ENCODE measurements around the gene QRICH2. TPM values are rescaled to one million over a fixed set of nuclear protein-coding genes. Genes with fewer than 3 reads are reported as not detected.
A peak's percentile ranks its signal among the peaks of the same experiment; 100 is the strongest.

Gene QRICH2
- total and polyA plus RNA-seq, 10 of the 15 experiments (the other 5 are each of a cell fraction or from before 2014, with no cell fraction given) = 0.04 to 0.72 (median 0.25) TPM

DNA sequence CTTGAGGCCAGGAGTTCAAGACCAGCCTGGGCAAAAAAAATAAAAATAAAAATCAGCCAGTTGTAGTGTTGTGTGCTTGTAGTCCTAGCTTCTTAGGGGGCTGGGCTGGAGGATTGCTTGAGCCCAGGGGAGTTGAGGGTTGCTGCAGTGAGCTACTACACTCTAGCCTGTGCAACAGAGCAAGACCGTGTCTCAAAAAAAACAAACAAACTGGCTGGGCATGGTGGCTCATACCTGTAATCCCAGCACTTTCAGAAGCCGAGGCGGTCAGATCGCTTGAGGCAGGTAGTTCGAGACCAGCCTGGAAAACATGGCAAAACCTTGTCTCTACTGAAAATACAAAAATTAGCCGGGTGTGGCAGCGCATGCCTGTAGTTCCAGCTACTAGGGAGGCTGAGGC lies 47.9 kb downstream of the QRICH2 start:
- Histone ChIP-seq H3K36me3 (ENCODE audit: control insufficient read depth in 2 of 2, insufficient read depth in 2 of 2, low read length in 1 of 2) (no peaks in the 10 kb centered on the region), H3K4me3 (no peak overlapping the region), H3K9ac (ENCODE audit: control insufficient read depth, insufficient read depth, low read length) (peak overlapping the region; percentile 26; the same call in 1 of the 2 replicates), H3K27ac (ENCODE audit: control insufficient read depth, insufficient read depth) (0 out of 2 replicates have a peak overlapping the region, but pooled peaks have one; percentile 39), H3K4me2 (ENCODE audit: control insufficient read depth, insufficient read depth) (peak overlapping the region; percentile 49; the same call in 1 of the 2 replicates), H4K20me1 (ENCODE audit: control insufficient read depth, insufficient read depth) (no peaks in the 10 kb centered on the region), H3K79me2 (ENCODE audit: control insufficient read depth, insufficient read depth, low read length) (peaks cover 1% of the 10 kb centered on the region; the same call in 1 of the 2 replicates), H3K9me3 (replicated peaks; ENCODE audit: control insufficient read depth, insufficient read depth, low read length) (no peaks in the 10 kb centered on the region), H3K27me3 (replicated peaks in 1 of 2; ENCODE audit: control insufficient read depth in 2 of 2, insufficient read depth in 2 of 2, low read length in 1 of 2) (no peaks in the 10 kb centered on the region), H2AFZ (ENCODE audit: control insufficient read depth, low read depth, low read length) (peak overlapping the region; percentile 48; the same call in 1 of the 2 replicates), H3K4me1 (ENCODE audit: control insufficient read depth, insufficient read depth, low read length) (peaks cover 40% of the 10 kb centered on the region)
- POLR2A ChIA-PET = interaction anchor here (1.6 to 17.9 kb wide), 4 partner anchors 12 to 75 kb away, joined by 3 to 427 read pairs (median 212); partner anchors contain the start of gene RNF157
- no TSS peak for BruUV-seq (replicated peaks)
- RAD21 ChIA-PET (ENCODE audit: unreplicated experiment) = interaction anchor here (0.9 to 18.5 kb wide), 9 partner anchors 9 to 137 kb away, joined by 3 to 419 read pairs (median 6); no protein-coding TSS in a partner anchor
- WGBS (ENCODE audit: insufficient coverage, insufficient replicate concordance, low lambda C conversion rate, missing lambda C conversion rate) = 12% methylated on average over 7 of the region's 7 CpGs
- in situ Hi-C loops (cut with MboI) = loop anchor here (5.0 to 25.0 kb wide), 4 partner anchors 73 to 1902 kb away; partner anchors contain the start of genes SYNGR2 and UNK
- DNase-seq (ENCODE audit: low read depth, low spot score) (no peak), ATAC-seq (peak; percentile 6; the same call in 2 of the 3 replicates), FAIRE-seq (no peak)
- SMC1A ChIA-PET (ENCODE audit: uncharacterized antibody, unreplicated experiment) = interaction anchor here (0.9 to 8.3 kb wide), 10 partner anchors 9 to 114 kb away, joined by 3 to 226 read pairs (median 8); no protein-coding TSS in a partner anchor
- intact Hi-C loops (cut with micrococcal nuclease; ENCODE audit: unreplicated experiment) = loop anchor here (10.0 kb wide), 1 partner anchor 475 kb away; the partner anchor contains the start of gene UNK
- CTCF ChIA-PET = interaction anchor here (0.9 to 7.9 kb wide), 8 partner anchors 9 to 110 kb away, joined by 3 to 82 read pairs (median 9); no protein-coding TSS in a partner anchor
- TF ChIP-seq SMARCA5 (IDR thresholded peaks at IDR 0.05) (0 out of 2 replicates have a peak, but pooled peaks have one; percentile 36), LARP7 (IDR thresholded peaks at IDR 0.05) (no peak), MEF2A (IDR thresholded peaks at IDR 0.05; ENCODE audit: insufficient read depth, low read depth, low read length) (0 out of 2 replicates have a peak, but pooled peaks have one; percentile 18), ZNF24 (IDR thresholded peaks at IDR 0.05) (0 out of 2 replicates have a peak, but pooled peaks have one; percentile 26), ZSCAN29 (IDR thresholded peaks at IDR 0.05) (no peak), RUNX3 (IDR thresholded peaks at IDR 0.05; ENCODE audit: low read length) (peak; percentile 51), TAF1 (IDR thresholded peaks at IDR 0.05; ENCODE audit: borderline replicate concordance, low read depth, low read length) (peak; percentile 48; the same call in 1 of the 2 replicates), CHD2 (IDR thresholded peaks at IDR 0.05; ENCODE audit: borderline replicate concordance, low read depth, low read length) (0 out of 2 replicates have a peak, but pooled peaks have one; percentile 18), HDGF (IDR thresholded peaks at IDR 0.05) (0 out of 2 replicates have a peak, but pooled peaks have one; percentile 24), GABPA (IDR thresholded peaks at IDR 0.05; ENCODE audit: low read depth) (no peak), IKZF2 (IDR thresholded peaks at IDR 0.05) (peak in 1 of 2 experiments; percentile 66; a peak in 2 of 4 replicates), PAX5 (IDR thresholded peaks at IDR 0.05; ENCODE audit: borderline replicate concordance, low read depth, low read length) (peak; percentile 93), EED (IDR thresholded peaks at IDR 0.05; ENCODE audit: low read depth) (0 out of 2 replicates have a peak, but pooled peaks have one; percentile 17), DPF2 (IDR thresholded peaks at IDR 0.05) (peak; percentile 51; the same call in 1 of the 2 replicates), IKZF1 (conservative IDR thresholded peaks at IDR 0.05) (peak; percentile 52)
- TF ChIP-seq, protein P1, sequence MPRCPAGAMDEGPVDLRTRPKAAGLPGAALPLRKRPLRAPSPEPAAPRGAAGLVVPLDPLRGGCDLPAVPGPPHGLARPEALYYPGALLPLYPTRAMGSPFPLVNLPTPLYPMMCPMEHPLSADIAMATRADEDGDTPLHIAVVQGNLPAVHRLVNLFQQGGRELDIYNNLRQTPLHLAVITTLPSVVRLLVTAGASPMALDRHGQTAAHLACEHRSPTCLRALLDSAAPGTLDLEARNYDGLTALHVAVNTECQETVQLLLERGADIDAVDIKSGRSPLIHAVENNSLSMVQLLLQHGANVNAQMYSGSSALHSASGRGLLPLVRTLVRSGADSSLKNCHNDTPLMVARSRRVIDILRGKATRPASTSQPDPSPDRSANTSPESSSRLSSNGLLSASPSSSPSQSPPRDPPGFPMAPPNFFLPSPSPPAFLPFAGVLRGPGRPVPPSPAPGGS (IDR thresholded peaks at IDR 0.05; ENCODE audit: borderline replicate concordance, insufficient read depth, low read depth, low read length, poor library complexity, severe bottlenecking) = no peak
- TF ChIP-seq, protein P2, sequence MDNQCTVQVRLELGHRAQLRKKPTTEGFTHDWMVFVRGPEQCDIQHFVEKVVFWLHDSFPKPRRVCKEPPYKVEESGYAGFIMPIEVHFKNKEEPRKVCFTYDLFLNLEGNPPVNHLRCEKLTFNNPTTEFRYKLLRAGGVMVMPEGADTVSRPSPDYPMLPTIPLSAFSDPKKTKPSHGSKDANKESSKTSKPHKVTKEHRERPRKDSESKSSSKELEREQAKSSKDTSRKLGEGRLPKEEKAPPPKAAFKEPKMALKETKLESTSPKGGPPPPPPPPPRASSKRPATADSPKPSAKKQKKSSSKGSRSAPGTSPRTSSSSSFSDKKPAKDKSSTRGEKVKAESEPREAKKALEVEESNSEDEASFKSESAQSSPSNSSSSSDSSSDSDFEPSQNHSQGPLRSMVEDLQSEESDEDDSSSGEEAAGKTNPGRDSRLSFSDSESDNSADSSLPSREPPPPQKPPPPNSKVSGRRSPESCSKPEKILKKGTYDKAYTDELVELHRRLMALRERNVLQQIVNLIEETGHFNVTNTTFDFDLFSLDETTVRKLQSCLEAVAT (IDR thresholded peaks at IDR 0.05) = peak; percentile 41; the same call in 1 of the 2 replicates
- TF ChIP-seq, protein P3, sequence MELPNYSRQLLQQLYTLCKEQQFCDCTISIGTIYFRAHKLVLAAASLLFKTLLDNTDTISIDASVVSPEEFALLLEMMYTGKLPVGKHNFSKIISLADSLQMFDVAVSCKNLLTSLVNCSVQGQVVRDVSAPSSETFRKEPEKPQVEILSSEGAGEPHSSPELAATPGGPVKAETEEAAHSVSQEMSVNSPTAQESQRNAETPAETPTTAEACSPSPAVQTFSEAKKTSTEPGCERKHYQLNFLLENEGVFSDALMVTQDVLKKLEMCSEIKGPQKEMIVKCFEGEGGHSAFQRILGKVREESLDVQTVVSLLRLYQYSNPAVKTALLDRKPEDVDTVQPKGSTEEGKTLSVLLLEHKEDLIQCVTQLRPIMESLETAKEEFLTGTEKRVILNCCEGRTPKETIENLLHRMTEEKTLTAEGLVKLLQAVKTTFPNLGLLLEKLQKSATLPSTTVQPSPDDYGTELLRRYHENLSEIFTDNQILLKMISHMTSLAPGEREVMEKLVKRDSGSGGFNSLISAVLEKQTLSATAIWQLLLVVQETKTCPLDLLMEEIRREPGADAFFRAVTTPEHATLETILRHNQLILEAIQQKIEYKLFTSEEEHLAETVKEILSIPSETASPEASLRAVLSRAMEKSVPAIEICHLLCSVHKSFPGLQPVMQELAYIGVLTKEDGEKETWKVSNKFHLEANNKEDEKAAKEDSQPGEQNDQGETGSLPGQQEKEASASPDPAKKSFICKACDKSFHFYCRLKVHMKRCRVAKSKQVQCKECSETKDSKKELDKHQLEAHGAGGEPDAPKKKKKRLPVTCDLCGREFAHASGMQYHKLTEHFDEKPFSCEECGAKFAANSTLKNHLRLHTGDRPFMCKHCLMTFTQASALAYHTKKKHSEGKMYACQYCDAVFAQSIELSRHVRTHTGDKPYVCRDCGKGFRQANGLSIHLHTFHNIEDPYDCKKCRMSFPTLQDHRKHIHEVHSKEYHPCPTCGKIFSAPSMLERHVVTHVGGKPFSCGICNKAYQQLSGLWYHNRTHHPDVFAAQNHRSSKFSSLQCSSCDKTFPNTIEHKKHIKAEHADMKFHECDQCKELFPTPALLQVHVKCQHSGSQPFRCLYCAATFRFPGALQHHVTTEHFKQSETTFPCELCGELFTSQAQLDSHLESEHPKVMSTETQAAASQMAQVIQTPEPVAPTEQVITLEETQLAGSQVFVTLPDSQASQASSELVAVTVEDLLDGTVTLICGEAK (IDR thresholded peaks at IDR 0.05; ENCODE audit: borderline replicate concordance) = peak; percentile 15; the same call in 1 of the 2 replicates
